RWPE2 (cell line): ENCODE measurements around the gene TYW3.

ENCODE experiments used
- ATAC-seq: fragments of 200-7000 bp; cut with Tn5 transposase; 3 replicates; pipeline ENCODE4 v1.9.1; 2021; ENCODE audit warnings: low read depth
- DNase-seq: peaks from one replicate; pipeline ENCODE4 v3.0.0-alpha.2; 2020; ENCODE audit warnings: low spot score
- H3K27ac ChIP-seq: fragments of 450-650 bp; 2 replicates; pipeline ENCODE4 v1.5.1; 2017; ENCODE audit warnings: mild to moderate bottlenecking; ENCODE audit not compliant: poor library complexity, severe bottlenecking
- H3K27me3 ChIP-seq: fragments of 250-450 bp; sonication (Bioruptor Pico); 2 replicates; pipeline ENCODE4 v1.5.1; 2021; ENCODE audit warnings: mild to moderate bottlenecking, moderate library complexity; ENCODE audit not compliant: insufficient read depth, poor library complexity, severe bottlenecking
- H3K36me3 ChIP-seq: fragments of 250-450 bp; sonication (Bioruptor Pico); 2 replicates; pipeline ENCODE4 v1.5.1; 2020; ENCODE audit warnings: low read depth, mild to moderate bottlenecking, moderate library complexity
- H3K4me1 ChIP-seq: fragments of 250-450 bp; sonication (Bioruptor Pico); 2 replicates; pipeline ENCODE4 v1.5.1; 2021; ENCODE audit warnings: mild to moderate bottlenecking, moderate library complexity; ENCODE audit not compliant: insufficient read depth, poor library complexity, severe bottlenecking
- H3K4me3 ChIP-seq: fragments of 250-450 bp; sonication (Bioruptor Pico); 2 replicates; pipeline ENCODE4 v1.5.1; 2021; ENCODE audit warnings: mild to moderate bottlenecking, moderate library complexity; ENCODE audit not compliant: severe bottlenecking
- H3K9me3 ChIP-seq: fragments of 250-450 bp; sonication (Bioruptor Pico); 2 replicates; pipeline ENCODE4 v1.5.1; 2021; ENCODE audit warnings: mild to moderate bottlenecking, moderate library complexity; ENCODE audit not compliant: severe bottlenecking
- TF ChIP-seq, protein P1 (sequence below): fragments of 450-650 bp; IDR thresholded peaks from one replicate; pipeline ENCODE4 v1.5.1; 2017; ENCODE audit warnings: mild to moderate bottlenecking, moderate library complexity; ENCODE audit not compliant: poor library complexity, severe bottlenecking

TYW3 gene

DNA sequence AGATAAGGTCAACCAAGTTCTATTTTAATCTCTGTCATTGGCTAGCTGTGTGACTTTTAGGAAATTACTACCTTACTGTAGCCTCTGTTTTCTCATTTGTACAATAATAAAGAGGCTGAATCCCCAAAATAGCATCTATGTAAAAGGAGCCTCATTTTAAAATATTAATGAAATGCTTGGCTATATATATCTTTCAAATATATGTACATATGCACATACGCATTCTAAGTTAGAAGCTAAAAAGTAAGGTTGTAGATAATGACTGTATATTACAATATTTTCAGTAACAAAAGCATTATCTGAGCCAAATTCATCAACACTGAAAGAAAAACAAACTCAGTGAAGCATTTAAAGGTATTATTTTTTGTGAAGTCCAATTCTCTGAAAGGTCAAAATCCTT lies 44.6 kb downstream of the TYW3 start:
- Histone ChIP-seq H3K36me3 (no peaks in the 10 kb centered on the region), H3K27ac (no peak overlapping the region), H3K4me3 (no peak overlapping the region), H3K9me3 (no peaks in the 10 kb centered on the region), H3K27me3 (peaks cover 30% of the 10 kb centered on the region), H3K4me1 (no peaks in the 10 kb centered on the region)
- TF ChIP-seq, protein P1, sequence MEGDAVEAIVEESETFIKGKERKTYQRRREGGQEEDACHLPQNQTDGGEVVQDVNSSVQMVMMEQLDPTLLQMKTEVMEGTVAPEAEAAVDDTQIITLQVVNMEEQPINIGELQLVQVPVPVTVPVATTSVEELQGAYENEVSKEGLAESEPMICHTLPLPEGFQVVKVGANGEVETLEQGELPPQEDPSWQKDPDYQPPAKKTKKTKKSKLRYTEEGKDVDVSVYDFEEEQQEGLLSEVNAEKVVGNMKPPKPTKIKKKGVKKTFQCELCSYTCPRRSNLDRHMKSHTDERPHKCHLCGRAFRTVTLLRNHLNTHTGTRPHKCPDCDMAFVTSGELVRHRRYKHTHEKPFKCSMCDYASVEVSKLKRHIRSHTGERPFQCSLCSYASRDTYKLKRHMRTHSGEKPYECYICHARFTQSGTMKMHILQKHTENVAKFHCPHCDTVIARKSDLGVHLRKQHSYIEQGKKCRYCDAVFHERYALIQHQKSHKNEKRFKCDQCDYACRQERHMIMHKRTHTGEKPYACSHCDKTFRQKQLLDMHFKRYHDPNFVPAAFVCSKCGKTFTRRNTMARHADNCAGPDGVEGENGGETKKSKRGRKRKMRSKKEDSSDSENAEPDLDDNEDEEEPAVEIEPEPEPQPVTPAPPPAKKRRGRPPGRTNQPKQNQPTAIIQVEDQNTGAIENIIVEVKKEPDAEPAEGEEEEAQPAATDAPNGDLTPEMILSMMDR, result no peak
- ATAC-seq, result no peak
- no peak for DNase-seq

DNA sequence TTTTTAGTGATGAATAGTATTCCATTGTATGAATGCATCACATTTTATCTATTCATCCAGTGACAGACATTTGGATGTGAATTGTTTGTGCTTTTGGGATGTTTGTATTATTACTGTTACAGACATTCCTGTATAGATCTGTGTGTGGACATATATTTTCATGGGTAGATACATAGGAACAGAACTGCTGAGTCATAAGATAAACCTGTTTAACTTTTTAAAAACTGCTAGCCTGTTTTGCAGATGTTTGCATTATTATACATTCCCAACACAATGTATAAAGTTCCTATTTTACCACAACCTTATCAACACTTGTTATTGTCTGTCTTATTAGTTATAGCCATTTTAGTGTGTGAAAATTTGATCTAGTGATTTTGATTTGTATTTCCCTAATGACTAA lies 46.8 kb downstream of the TYW3 start:
- TF ChIP-seq, protein P1, result no peak
- Histone ChIP-seq H3K27me3 (peaks cover 17% of the 10 kb centered on the region), H3K27ac (no peak overlapping the region), H3K36me3 (no peaks in the 10 kb centered on the region), H3K4me1 (no peaks in the 10 kb centered on the region), H3K4me3 (no peak overlapping the region), H3K9me3 (no peaks in the 10 kb centered on the region)
- no peak for ATAC-seq
- DNase-seq, result no peak

DNA sequence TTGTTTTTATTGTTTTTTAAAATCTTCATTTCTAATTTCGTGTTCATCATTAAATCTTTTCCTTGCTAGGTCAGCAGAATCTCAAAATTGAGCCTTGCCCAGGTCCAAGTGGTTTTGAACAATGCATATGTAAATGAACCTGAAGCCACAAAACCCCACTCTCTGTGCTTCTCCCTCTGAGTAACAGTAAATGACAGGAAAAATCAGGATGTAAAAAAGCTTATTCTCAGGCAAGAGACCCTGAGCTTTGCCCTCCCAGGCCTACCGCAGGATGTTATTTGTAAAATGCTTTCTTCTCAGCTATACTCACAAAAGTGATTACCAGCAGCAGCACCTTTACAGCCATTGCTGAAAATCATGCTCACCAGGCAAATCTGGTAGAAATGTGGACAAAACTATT lies 47.6 kb downstream of the TYW3 start:
- ATAC-seq, result no peak
- H3K27ac ChIP-seq, result no peak overlapping the region
- H3K9me3 ChIP-seq, result no peaks in the 10 kb centered on the region
- H3K27me3 ChIP-seq, result peaks cover 16% of the 10 kb centered on the region
- H3K36me3 ChIP-seq, result no peaks in the 10 kb centered on the region
- no peaks in the 10 kb centered on the region for H3K4me1 ChIP-seq
- TF ChIP-seq, protein P1, result no peak
- no peak overlapping the region for H3K4me3 ChIP-seq
- DNase-seq, result no peak

DNA sequence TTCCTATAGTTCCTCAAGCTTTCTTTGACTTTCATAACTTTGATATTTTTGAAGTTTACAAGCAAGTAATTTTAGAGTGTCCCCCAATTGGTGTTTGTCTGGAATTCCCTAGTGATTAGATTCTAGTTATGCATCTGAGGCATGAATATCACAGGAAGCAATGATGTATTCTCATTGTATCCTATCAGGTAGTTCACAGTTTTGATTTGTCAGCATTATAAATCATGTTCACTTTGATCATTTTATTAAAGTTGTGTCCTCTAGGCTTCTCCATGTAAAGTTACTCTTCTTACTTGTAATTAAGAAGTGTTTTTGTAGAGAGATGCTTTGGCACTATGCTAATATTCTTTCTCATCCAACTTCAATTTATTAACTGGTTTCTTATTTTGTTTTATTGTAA lies 53.0 kb downstream of the TYW3 start:
- peaks cover 4% of the 10 kb centered on the region for H3K27me3 ChIP-seq
- DNase-seq (no peak), ATAC-seq (no peak)
- no peaks in the 10 kb centered on the region for H3K9me3 ChIP-seq
- no peak overlapping the region for H3K27ac ChIP-seq
- no peaks in the 10 kb centered on the region for H3K36me3 ChIP-seq
- no peaks in the 10 kb centered on the region for H3K4me1 ChIP-seq
- TF ChIP-seq, protein P1, result no peak
- no peak overlapping the region for H3K4me3 ChIP-seq

DNA sequence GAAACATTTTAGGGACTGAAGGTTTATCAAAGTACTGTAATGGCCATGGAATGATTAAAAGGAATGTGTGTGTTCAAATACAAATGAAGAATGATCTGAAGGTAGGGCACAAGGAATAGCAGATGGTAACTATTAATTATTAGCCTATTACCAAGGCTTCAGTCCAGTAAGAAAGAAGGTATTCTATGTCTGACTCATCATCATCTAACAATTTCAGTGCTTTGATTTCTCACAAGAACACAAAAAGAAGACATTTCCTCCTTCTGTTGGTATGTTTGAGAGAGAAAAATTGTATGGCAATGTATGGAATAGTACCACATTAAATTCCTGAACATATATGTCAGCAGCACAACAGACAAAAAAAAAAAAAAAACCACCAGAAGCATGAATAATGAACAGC lies 57.5 kb downstream of the TYW3 start:
- TF ChIP-seq, protein P1, result no peak
- no peak for DNase-seq
- Histone ChIP-seq H3K27ac (no peak overlapping the region), H3K4me1 (no peaks in the 10 kb centered on the region), H3K9me3 (no peaks in the 10 kb centered on the region), H3K27me3 (peaks cover 4% of the 10 kb centered on the region), H3K4me3 (no peak overlapping the region), H3K36me3 (no peaks in the 10 kb centered on the region; the same call in 1 of the 2 replicates)
- no peak for ATAC-seq
